ENCODE data around the gene TMEM237.

DNA sequence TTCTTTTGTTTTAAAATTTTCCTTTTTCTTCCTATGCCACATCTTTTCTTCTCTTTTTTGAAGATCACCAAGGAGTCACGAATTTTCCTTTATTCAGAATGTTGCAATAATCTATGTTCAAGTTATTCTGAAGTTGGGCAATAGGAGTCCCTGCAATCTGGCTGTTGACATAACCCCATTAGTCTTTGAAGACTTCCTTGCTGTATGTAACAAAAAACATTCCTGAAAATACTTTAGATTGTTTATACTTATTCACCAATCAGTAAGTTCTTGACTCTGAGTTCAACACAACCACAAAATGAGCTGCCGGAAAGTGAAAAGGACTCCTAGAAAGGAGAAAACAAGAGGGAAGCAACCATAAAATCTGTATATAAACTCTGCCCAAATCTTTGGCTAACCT lies 62.8 kb downstream of the TMEM237 start:
- TF ChIP-seq, protein P1, sequence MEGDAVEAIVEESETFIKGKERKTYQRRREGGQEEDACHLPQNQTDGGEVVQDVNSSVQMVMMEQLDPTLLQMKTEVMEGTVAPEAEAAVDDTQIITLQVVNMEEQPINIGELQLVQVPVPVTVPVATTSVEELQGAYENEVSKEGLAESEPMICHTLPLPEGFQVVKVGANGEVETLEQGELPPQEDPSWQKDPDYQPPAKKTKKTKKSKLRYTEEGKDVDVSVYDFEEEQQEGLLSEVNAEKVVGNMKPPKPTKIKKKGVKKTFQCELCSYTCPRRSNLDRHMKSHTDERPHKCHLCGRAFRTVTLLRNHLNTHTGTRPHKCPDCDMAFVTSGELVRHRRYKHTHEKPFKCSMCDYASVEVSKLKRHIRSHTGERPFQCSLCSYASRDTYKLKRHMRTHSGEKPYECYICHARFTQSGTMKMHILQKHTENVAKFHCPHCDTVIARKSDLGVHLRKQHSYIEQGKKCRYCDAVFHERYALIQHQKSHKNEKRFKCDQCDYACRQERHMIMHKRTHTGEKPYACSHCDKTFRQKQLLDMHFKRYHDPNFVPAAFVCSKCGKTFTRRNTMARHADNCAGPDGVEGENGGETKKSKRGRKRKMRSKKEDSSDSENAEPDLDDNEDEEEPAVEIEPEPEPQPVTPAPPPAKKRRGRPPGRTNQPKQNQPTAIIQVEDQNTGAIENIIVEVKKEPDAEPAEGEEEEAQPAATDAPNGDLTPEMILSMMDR (IDR thresholded peaks at IDR 0.05): no peak
- TF ChIP-seq TCF7L2 (IDR thresholded peaks at IDR 0.05; ENCODE audit: low read depth, low read length) (no peak), POLR2AphosphoS5 (IDR thresholded peaks at IDR 0.05; ENCODE audit: low read depth, low read length) (no peak)

Measured in Panc1 (cell line).